K562 treated with DMSO at 1 percent for 12 hours (cell line): Measurements from ENCODE around the gene AGR3. TPM values are rescaled to one million over a fixed set of nuclear protein-coding genes. Genes with fewer than 3 reads are reported as not detected.

Experiments
- total RNA-seq: library from RNA; unstranded; fragments of 300-600 nt; gene quantifications from 2 replicates; pipeline ENCODE4 v1.2.3, GENCODE V29; 2022; ENCODE audit not compliant: insufficient read depth

Gene AGR3
- total RNA-seq: not detected in 2 replicates

GRCh38 chr7:16881844-16882243, at the start of gene AGR3:
Gene AGR3 (minus strand): TSS chr7:16881983. CDS start chr7:16878618, 3,365 bp downstream.

Other genes starting within 250 kb of the AGR3 start
- gene ANKMY2, start 236.2 kb downstream of the AGR3 start, total RNA-seq: 21.9 and 108 TPM in 2 replicates
- gene BZW2, start 235.8 kb downstream of the AGR3 start, total RNA-seq: 42.8 and 64.2 TPM in 2 replicates
- 32.6 and 52.1 TPM in 2 replicates for gene TSPAN13, start 128.2 kb downstream of the AGR3 start, total RNA-seq
- not detected in 2 replicates for gene AGR2, start 77.0 kb downstream of the AGR3 start, total RNA-seq